ENCODE data around the gene SPRING1. TPM values are rescaled to one million over a fixed set of nuclear protein-coding genes. Genes with fewer than 3 reads are reported as not detected.

The SPRING1 gene
- total and polyA plus RNA-seq, 2 of the 13 experiments (the other 11 are each of a cell fraction or from before 2014, with no cell fraction given), result 20.0 to 51.8 TPM

GRCh38 chr12:116737774-116738657 is at the start of gene SPRING1, which contains the start of gene RNFT2 (continued):
- no peak for TF ChIP-seq PBX3 (CRISPR knock-in tag; IDR thresholded peaks at IDR 0.05; ENCODE audit: borderline replicate concordance)
- peak; percentile 73 for TF ChIP-seq ZEB1 (IDR thresholded peaks at IDR 0.05; ENCODE audit: insufficient replicate concordance, low read depth)
- no peak for TF ChIP-seq ZNF841 (CRISPR knock-in tag; IDR thresholded peaks at IDR 0.05; ENCODE audit: borderline replicate concordance)
- TF ChIP-seq POLR2G (IDR thresholded peaks at IDR 0.05; ENCODE audit: low read depth, low read length), result peak; percentile 81
- TF ChIP-seq IRF9 (CRISPR knock-in tag; IDR thresholded peaks at IDR 0.05; ENCODE audit: borderline replicate concordance), result 0 out of 2 replicates have a peak, but pooled peaks have one; percentile 69
- no peak for TF ChIP-seq MZF1 (CRISPR knock-in tag; IDR thresholded peaks at IDR 0.05; ENCODE audit: borderline replicate concordance)
- no peak for TF ChIP-seq PHF5A (CRISPR knock-in tag; IDR thresholded peaks at IDR 0.05; ENCODE audit: low read depth, unreplicated experiment)
- no peak for TF ChIP-seq RELA (CRISPR knock-in tag; IDR thresholded peaks at IDR 0.05)
- TF ChIP-seq ZNF839 (CRISPR knock-in tag; IDR thresholded peaks at IDR 0.05; ENCODE audit: borderline replicate concordance), result no peak
- no peak for TF ChIP-seq ZNF577 (CRISPR knock-in tag; IDR thresholded peaks at IDR 0.05; ENCODE audit: borderline replicate concordance, low read depth)
- TF ChIP-seq GMEB1 (CRISPR knock-in tag; IDR thresholded peaks at IDR 0.05; ENCODE audit: borderline replicate concordance), result peak; percentile 92
- TF ChIP-seq MLLT10 (CRISPR knock-in tag; IDR thresholded peaks at IDR 0.05), result no peak
- TF ChIP-seq KLF15 (CRISPR knock-in tag; IDR thresholded peaks at IDR 0.05; ENCODE audit: borderline replicate concordance), result no peak
- TF ChIP-seq GABPA (IDR thresholded peaks at IDR 0.05; ENCODE audit: low read depth, low read length), result peak; percentile 64
- TF ChIP-seq GABPA (CRISPR knock-in tag; IDR thresholded peaks at IDR 0.05; ENCODE audit: low read depth), result peak; percentile 89
- no peak for TF ChIP-seq PRMT3 (CRISPR knock-in tag; IDR thresholded peaks at IDR 0.05; ENCODE audit: borderline replicate concordance, low read depth)
- TF ChIP-seq NFIB (CRISPR knock-in tag; IDR thresholded peaks at IDR 0.05; ENCODE audit: borderline replicate concordance), result no peak
- no peak for TF ChIP-seq SRF (IDR thresholded peaks at IDR 0.05; ENCODE audit: low read depth, low read length)
- no peak for TF ChIP-seq TBP (CRISPR knock-in tag; IDR thresholded peaks at IDR 0.05)
- peak; percentile 51; the same call in 1 of the 2 replicates for TF ChIP-seq THAP9 (CRISPR knock-in tag; IDR thresholded peaks at IDR 0.05; ENCODE audit: borderline replicate concordance)
- peak; percentile 60 for TF ChIP-seq MEIS2 (CRISPR knock-in tag; IDR thresholded peaks at IDR 0.05)
- no peak for TF ChIP-seq ATF3 (CRISPR knock-in tag; IDR thresholded peaks at IDR 0.05)

All from HepG2 (cell line).